B cell (primary cell): ENCODE measurements around the gene TESMIN. TPM values are rescaled to one million over a fixed set of nuclear protein-coding genes. Genes with fewer than 3 reads are reported as not detected.

Experiments
- ATAC-seq: fragments of 200-7000 bp; cut with Tn5 transposase; one replicate; pipeline ENCODE4 v1.10.0; 2021; ENCODE audit warnings: low read depth, mild to moderate bottlenecking, moderate number of reproducible peaks, moderate library complexity
- CTCF ChIA-PET: fragments of 350-600 bp; sonication (Branson Sonifier 250); formaldehyde crosslinking; loops from one replicate; lab custom pipeline; 2021; ENCODE audit warnings: antibody characterized with exemption, inconsistent platforms; lab: Charles Lee
- POLR2A ChIA-PET: fragments of 350-600 bp; sonication (Branson Sonifier 250); formaldehyde crosslinking; loops from one replicate; lab custom pipeline; 2021; ENCODE audit warnings: antibody characterized with exemption; lab: Charles Lee
- DNase-seq: peaks from one replicate; pipeline ENCODE4 v3.0.0; 2013
- H2AFZ ChIP-seq: 2 replicates; pipeline ENCODE4 v1.6.1; 2012; ENCODE audit warnings: mild to moderate bottlenecking, low read depth, low read length; ENCODE audit not compliant: insufficient read depth, poor library complexity, severe bottlenecking
- H3K27ac ChIP-seq, 2 donors: 1 replicate in 1 of 2; 2 replicates in 1 of 2; pipeline ENCODE4 v1.5.1; 2012 to 2013; ENCODE audit warnings: low read length in 2 of 2, mild to moderate bottlenecking in 2 of 2, moderate library complexity in 1 of 2
- H3K27me3 ChIP-seq, 4 experiments: fragments of 200-600 bp in 1 of 4; sonication (generic) in 1 of 4; replicated peaks in 1 of 4; 1 replicate in 2 of 4; 2 replicates in 2 of 4; pipeline versions ENCODE4 v1.6.1 to v1.7.0; 2013 to 2016; ENCODE audit warnings: low read length in 3 of 4, mild to moderate bottlenecking in 2 of 4, mixed read lengths in 1 of 4, moderate library complexity in 1 of 4; ENCODE audit not compliant: insufficient read depth in 4 of 4, control insufficient read depth in 3 of 4; ENCODE audit errors: control extremely low read depth in 1 of 4
- H3K36me3 ChIP-seq, 2 experiments: replicated peaks in 1 of 2; 1 replicate in 1 of 2; 2 replicates in 1 of 2; pipeline versions ENCODE4 v1.6.1 to v1.7.1; 2013; ENCODE audit warnings: low read length in 1 of 2; ENCODE audit not compliant: insufficient read depth in 2 of 2, control insufficient read depth in 1 of 2; ENCODE audit errors: control extremely low read depth in 1 of 2, extremely low read depth in 1 of 2
- H3K4me1 ChIP-seq, 2 donors: fragments of 200-600 bp in 1 of 2; sonication (generic) in 1 of 2; 1 replicate in 1 of 2; 2 replicates in 1 of 2; pipeline versions ENCODE4 v1.5.1 to v1.6.1; 2013 to 2017; ENCODE audit warnings: low read length in 2 of 2; ENCODE audit not compliant: control insufficient read depth in 2 of 2, insufficient read depth in 2 of 2
- H3K4me2 ChIP-seq: replicated peaks from 2 replicates; pipeline ENCODE3; 2012; ENCODE audit warnings: mild to moderate bottlenecking, low read depth, low read length; ENCODE audit not compliant: poor library complexity, severe bottlenecking
- H3K4me3 ChIP-seq, 5 experiments: fragments of 200-600 bp in 1 of 5; sonication (generic) in 1 of 5; 1 replicate in 3 of 5; 2 replicates in 2 of 5; pipeline versions ENCODE4 v1.5.1 to v1.7.0; 2011 to 2016; ENCODE audit warnings: low read length in 4 of 5, mild to moderate bottlenecking in 4 of 5, low read depth in 2 of 5, control low read depth in 1 of 5, moderate library complexity in 1 of 5; ENCODE audit not compliant: insufficient read depth in 1 of 5; ENCODE audit errors: control extremely low read depth in 1 of 5, extremely low read depth in 1 of 5
- H3K79me2 ChIP-seq: fragments of 200-600 bp; sonication (generic); one replicate; pipeline ENCODE4 v1.6.0; 2016; ENCODE audit warnings: low read length; ENCODE audit not compliant: control insufficient read depth, insufficient read depth
- H3K9ac ChIP-seq: fragments of 200-600 bp; sonication (generic); 2 replicates; pipeline ENCODE4 v1.6.1; 2017; ENCODE audit warnings: mild to moderate bottlenecking, low read length, moderate library complexity
- H3K9me3 ChIP-seq, 3 donors: one replicate each; pipeline versions ENCODE4 v1.6.1 to v1.7.1; 2013; ENCODE audit warnings: low read length in 2 of 3; ENCODE audit not compliant: control insufficient read depth in 2 of 3, insufficient read depth in 1 of 3; ENCODE audit errors: control extremely low read depth in 1 of 3
- H4K20me1 ChIP-seq: 2 replicates; pipeline ENCODE4 v1.6.0; 2012; ENCODE audit warnings: mild to moderate bottlenecking, low read length; ENCODE audit not compliant: insufficient read depth, control insufficient read depth, poor library complexity, severe bottlenecking
- H3K27ac Mint-ChIP-seq: one replicate; pipeline ENCODE4 v1.8.0; 2021; ENCODE audit warnings: mixed read lengths
- H3K27me3 Mint-ChIP-seq: one replicate; pipeline ENCODE4 v1.8.0; 2021; ENCODE audit warnings: mixed read lengths
- H3K4me1 Mint-ChIP-seq: one replicate; pipeline ENCODE4 v1.8.0; 2021; ENCODE audit warnings: mixed read lengths
- H3K4me3 Mint-ChIP-seq: one replicate; pipeline ENCODE4 v1.8.0; 2021; ENCODE audit warnings: mixed read lengths
- H3K9me3 Mint-ChIP-seq: one replicate; pipeline ENCODE4 v1.8.0; 2022; ENCODE audit warnings: mixed read lengths; ENCODE audit not compliant: insufficient read depth
- CTCF ChIP-seq: fragments of 200-600 bp; IDR thresholded peaks from one replicate; pipeline ENCODE4 v1.8.0; 2022; ENCODE audit warnings: antibody characterized with exemption, mild to moderate bottlenecking
- EZH2 ChIP-seq: IDR thresholded peaks from 2 replicates; pipeline ENCODE4 v1.6.1; 2012; ENCODE audit warnings: borderline replicate concordance, low read depth, mild to moderate bottlenecking, moderate library complexity, low read length; ENCODE audit not compliant: insufficient read depth, poor library complexity, severe bottlenecking
- WGBS: methylation state at CpG from one replicate; pipeline ENCODE4 v1.1.5; 2013; ENCODE audit warnings: missing lambda C conversion rate; ENCODE audit not compliant: insufficient coverage; 5-methylcytosine and 5-hydroxymethylcytosine counted together
- intact Hi-C: fragments of 100-400 bp; cut with micrococcal nuclease; formaldehyde crosslinking; loops from one replicate; pipeline ENCODE4 v1.10.0; 2022
- polyA plus RNA-seq: library from polyadenylated mRNA; depleted of rRNA; stranded (reverse); fragments of >200 nt; gene quantifications from 2 replicates; pipeline ENCODE4 v1.2.3, GENCODE V29; 2012
- total RNA-seq, 2 donors: library from RNA; stranded (reverse); fragments of 120-200 nt in 1 of 2; gene quantifications; 1 replicate in 1 of 2; 2 replicates in 1 of 2; pipeline versions ENCODE4 v1.2.3 to v1.2.4, GENCODE V29; 2013 to 2022

TESMIN gene
- total and polyA plus RNA-seq, 2 donors (not counting 1 experiment from before 2014, with no cell fraction given), result 3.2 to 4.3 TPM

GRCh38 chr11:68782711-68783110 lies 31.4 kb upstream of the TESMIN start:
- ChIA-PET POLR2A (no interaction called here), CTCF (interaction anchor here (0.5 kb wide), 1 partner anchor 8 kb away, joined by 4 read pairs; no protein-coding TSS in a partner anchor)
- TF ChIP-seq EZH2 (no peak), CTCF (no peak)
- ATAC-seq (no peak), DNase-seq (no peak)
- intact Hi-C loops, result no loop called here
- H3K27me3 ChIP-seq, result no peaks in the 10 kb centered on the region
- H3K27me3 Mint-ChIP-seq, result no peaks in the 10 kb centered on the region
- H3K4me1 ChIP-seq, result no peaks in the 10 kb centered on the region
- no peak overlapping the region for H3K27ac Mint-ChIP-seq
- no peak overlapping the region for H3K4me2 ChIP-seq
- H3K9ac ChIP-seq, result no peak overlapping the region
- H3K36me3 ChIP-seq, result peaks cover 0 to 21% of the 10 kb centered on the region in 2 experiments
- H3K4me3 ChIP-seq, result no peak overlapping the region
- no peaks in the 10 kb centered on the region for H3K4me1 Mint-ChIP-seq
- H4K20me1 ChIP-seq, result no peaks in the 10 kb centered on the region
- H2AFZ ChIP-seq, result no peak overlapping the region
- no peaks in the 10 kb centered on the region for H3K79me2 ChIP-seq
- no peaks in the 10 kb centered on the region for H3K9me3 ChIP-seq
- H3K9me3 Mint-ChIP-seq, result no peaks in the 10 kb centered on the region
- H3K27ac ChIP-seq, result no peak overlapping the region
- H3K4me3 Mint-ChIP-seq, result no peak overlapping the region
- WGBS, result 95% methylated on average over 26 of the region's 26 CpGs

GRCh38 chr11:68780829-68781228 lies 29.5 kb upstream of the TESMIN start:
- Mint-ChIP-seq H3K27ac (no peak overlapping the region), H3K4me1 (no peaks in the 10 kb centered on the region), H3K9me3 (no peaks in the 10 kb centered on the region), H3K27me3 (no peaks in the 10 kb centered on the region), H3K4me3 (no peak overlapping the region)
- intact Hi-C loops, result no loop called here
- Histone ChIP-seq H3K4me2 (no peak overlapping the region), H3K9ac (no peak overlapping the region), H3K4me1 (no peaks in the 10 kb centered on the region), H3K27ac (no peak overlapping the region), H4K20me1 (no peaks in the 10 kb centered on the region), H3K27me3 (no peaks in the 10 kb centered on the region), H3K9me3 (no peaks in the 10 kb centered on the region), H3K4me3 (no peak overlapping the region), H3K36me3 (peaks cover 0 to 21% of the 10 kb centered on the region in 2 experiments), H3K79me2 (no peaks in the 10 kb centered on the region), H2AFZ (no peak overlapping the region)
- POLR2A ChIA-PET, result interaction anchor here (0.6 kb wide), 1 partner anchor 32 kb away, joined by 7 read pairs; no protein-coding TSS in a partner anchor
- DNase-seq (no peak), ATAC-seq (no peak)
- 92% methylated on average over 3 of the region's 4 CpGs for WGBS
- TF ChIP-seq CTCF, result no peak
- no peak for TF ChIP-seq EZH2
- CTCF ChIA-PET, result no interaction called here
